Astrocyte of the spinal cord (primary cell): Measurements from ENCODE around the gene OR52H1.

Experiments
- DNase-seq: peaks from one replicate; pipeline ENCODE4 v3.0.0; 2011; ENCODE audit warnings: low read depth, low spot score
- H3K4me3 ChIP-seq: 2 replicates; pipeline ENCODE4 v1.5.1; 2011; ENCODE audit warnings: low read depth, mild to moderate bottlenecking, low read length, moderate library complexity
- CTCF ChIP-seq: IDR thresholded peaks from 2 replicates; pipeline ENCODE4 v1.5.1; 2012; ENCODE audit warnings: low read depth, mild to moderate bottlenecking, low read length, inconsistent platforms
- in situ Hi-C: cut with HindIII; loops from 2 replicates; pipeline ENCODE4 v1.10.0; 2017; ENCODE audit warnings: low sequenced_read_pairs

OR52H1 gene

GRCh38 chr11:5557751-5558150 lies 9.4 kb upstream of the OR52H1 start:
- H3K4me3 ChIP-seq, result no peak overlapping the region
- no peak for TF ChIP-seq CTCF
- no peak for DNase-seq
- in situ Hi-C loops, result no loop called here

GRCh38 chr11:5556596-5557188 lies 8.4 kb upstream of the OR52H1 start:
- no peak for DNase-seq
- TF ChIP-seq CTCF, result no peak
- in situ Hi-C loops, result no loop called here
- no peak overlapping the region for H3K4me3 ChIP-seq

- in situ Hi-C loops, result no loop called here
- H3K4me3 ChIP-seq, result no peak overlapping the region
- peak; percentile 17 for TF ChIP-seq CTCF
- no peak for DNase-seq
These were observed 5.0 kb upstream of the OR52H1 start for GRCh38 chr11:5553343-5553742.

GRCh38 chr11:5550440-5551095 lies 2.2 kb upstream of the OR52H1 start:
- no peak overlapping the region for H3K4me3 ChIP-seq
- in situ Hi-C loops, result no loop called here
- peak; percentile 75 for DNase-seq
- TF ChIP-seq CTCF, result no peak

GRCh38 chr11:5547982-5548381 lies 358 bp downstream of the OR52H1 start:
- no peak overlapping the region for H3K4me3 ChIP-seq
- no peak for DNase-seq
- no peak for TF ChIP-seq CTCF
- in situ Hi-C loops, result no loop called here

GRCh38 chr11:5546457-5546856 lies 1.9 kb downstream of the OR52H1 start:
- DNase-seq, result no peak
- TF ChIP-seq CTCF, result no peak
- in situ Hi-C loops, result no loop called here
- no peak overlapping the region for H3K4me3 ChIP-seq
